ENCODE results near the gene ANGPTL7. TPM values are rescaled to one million over a fixed set of nuclear protein-coding genes. Genes with fewer than 3 reads are reported as not detected.

ANGPTL7 gene
- total RNA-seq, 1 donor, result under 0.01 TPM

- TF ChIP-seq CTCF (IDR thresholded peaks at IDR 0.05; ENCODE audit: insufficient read depth, low read length), result no peak
- no peak overlapping the region for H3K4me3 ChIP-seq (ENCODE audit: low read depth, low read length)
- no peak for DNase-seq (ENCODE audit: low read depth)
Observed at GRCh38 chr1:11233208-11233607, 44.1 kb downstream of the ANGPTL7 start.

GRCh38 chr1:11237356-11237755 is 48.2 kb downstream of the ANGPTL7 start:
- no peak for DNase-seq (ENCODE audit: low read depth)
- TF ChIP-seq CTCF (IDR thresholded peaks at IDR 0.05; ENCODE audit: insufficient read depth, low read length), result no peak
- H3K4me3 ChIP-seq (ENCODE audit: low read depth, low read length), result no peak overlapping the region

- no peak for TF ChIP-seq CTCF (IDR thresholded peaks at IDR 0.05; ENCODE audit: insufficient read depth, low read length)
- DNase-seq (ENCODE audit: low read depth), result no peak
- H3K4me3 ChIP-seq (ENCODE audit: low read depth, low read length), result no peak overlapping the region
Observed at GRCh38 chr1:11238311-11238710, 49.2 kb downstream of the ANGPTL7 start.

- H3K4me3 ChIP-seq (ENCODE audit: low read depth, low read length), result no peak overlapping the region
- no peak for TF ChIP-seq CTCF (IDR thresholded peaks at IDR 0.05; ENCODE audit: insufficient read depth, low read length)
- DNase-seq (ENCODE audit: low read depth), result no peak
Observed at GRCh38 chr1:11245248-11245647, 56.1 kb downstream of the ANGPTL7 start.

Small RNA genes within 50 kb of the gene (small RNA-seq; reads per million reads assigned to genes)
- not detected for gene RNU6-291P
- gene RNU6-537P, result not detected
- gene RPL39P6, result not detected

Other genes starting within 250 kb of the ANGPTL7 start
- 66.1 and 161 TPM in 2 replicates for gene TARDBP, start 176.7 kb upstream of the ANGPTL7 start, total RNA-seq (ENCODE audit: low replicate concordance)
- gene MASP2, start 142.1 kb upstream of the ANGPTL7 start, total RNA-seq (ENCODE audit: low replicate concordance), result not detected in 2 replicates
- gene SRM, start 129.3 kb upstream of the ANGPTL7 start, total RNA-seq (ENCODE audit: low replicate concordance), result 9.1 and 42.7 TPM in 2 replicates
- gene EXOSC10, start 89.5 kb upstream of the ANGPTL7 start, total RNA-seq (ENCODE audit: low replicate concordance), result 63.6 and 64.6 TPM in 2 replicates
- gene MTOR, start 73.2 kb downstream of the ANGPTL7 start, total RNA-seq (ENCODE audit: low replicate concordance), result 23.1 and 36.3 TPM in 2 replicates
- 2.6 and 11.7 TPM in 2 replicates for gene UBIAD1, start 83.8 kb downstream of the ANGPTL7 start, total RNA-seq (ENCODE audit: low replicate concordance)

Data from fibroblast of the aortic adventitia (primary cell).